PC-9 (cell line): Measurements from ENCODE around the gene CHST11. TPM values are rescaled to one million over a fixed set of nuclear protein-coding genes. Genes with fewer than 3 reads are reported as not detected.

Experiments used
- BruUV-seq: library from RNA; stranded (reverse); fragments of 400-500 nt; replicated peaks from 2 replicates; lab custom pipeline; 2021; lab: Mats Ljungman, UMichigan
- CTCF ChIA-PET: fragments of 300-600 bp; sonication (Branson Sonifier 250); formaldehyde crosslinking; loops from one replicate; lab custom pipeline; 2022; ENCODE audit warnings: antibody characterized with exemption; lab: Charles Lee
- POLR2A ChIA-PET: fragments of 300-600 bp; sonication (Branson Sonifier 250); formaldehyde crosslinking; loops from one replicate; lab custom pipeline; 2022; ENCODE audit warnings: antibody characterized with exemption; ENCODE audit not compliant: unreplicated experiment; lab: Charles Lee
- DNase-seq, 2 experiments: peaks; one replicate each; pipeline versions ENCODE4 v3.0.0 to v3.0.0-alpha.2; 2015 to 2022; ENCODE audit warnings: mixed read lengths in 1 of 2
- H2AFZ ChIP-seq: fragments of 200-600 bp; sonication (generic); 2 replicates; pipeline ENCODE4 v1.8.1; 2017; ENCODE audit warnings: antibody characterized with exemption
- H3F3A ChIP-seq: fragments of 200-600 bp; sonication (generic); 2 replicates; pipeline ENCODE4 v1.8.1; 2017; ENCODE audit warnings: antibody characterized with exemption, mild to moderate bottlenecking, low read depth; ENCODE audit not compliant: insufficient read depth
- H3K27ac ChIP-seq: fragments of 200-600 bp; sonication (generic); 2 replicates; pipeline ENCODE4 v1.6.1; 2016; ENCODE audit warnings: mixed run types
- H3K27me3 ChIP-seq: fragments of 200-600 bp; sonication (generic); 2 replicates; pipeline ENCODE4 v1.6.1; 2016; ENCODE audit warnings: low read depth, mixed run types; ENCODE audit not compliant: insufficient read depth
- H3K36me3 ChIP-seq: fragments of 200-600 bp; sonication (generic); 2 replicates; pipeline ENCODE4 v1.6.1; 2016; ENCODE audit warnings: low read depth, mixed run types
- H3K4me1 ChIP-seq: fragments of 200-600 bp; sonication (generic); replicated peaks from 2 replicates; pipeline ENCODE4 v1.6.1; 2016; ENCODE audit warnings: mixed run types; ENCODE audit not compliant: insufficient read depth
- H3K4me2 ChIP-seq: fragments of 200-600 bp; sonication (generic); 2 replicates; pipeline ENCODE4 v1.6.1; 2017; ENCODE audit warnings: mixed run types
- H3K4me3 ChIP-seq: fragments of 200-600 bp; sonication (generic); 2 replicates; pipeline ENCODE4 v1.6.1; 2016; ENCODE audit warnings: mixed run types
- H3K79me2 ChIP-seq: fragments of 200-600 bp; sonication (generic); 2 replicates; pipeline ENCODE4 v1.6.1; 2017; ENCODE audit warnings: low read depth, mixed run types
- H3K9me2 ChIP-seq: fragments of 200-600 bp; sonication (generic); 2 replicates; pipeline ENCODE4 v1.8.1; 2017; ENCODE audit warnings: mild to moderate bottlenecking; ENCODE audit not compliant: insufficient read depth
- H3K9me3 ChIP-seq: fragments of 200-600 bp; sonication (generic); 2 replicates; pipeline ENCODE4 v1.8.1; 2016; ENCODE audit warnings: low read depth; ENCODE audit not compliant: insufficient read depth
- H4K20me1 ChIP-seq: fragments of 200-600 bp; sonication (generic); 2 replicates; pipeline ENCODE4 v1.8.1; 2017; ENCODE audit not compliant: insufficient read depth
- CTCF ChIP-seq: fragments of 200-600 bp; sonication (generic); conservative IDR thresholded peaks from 2 replicates; pipeline ENCODE4 v1.6.1; 2017; ENCODE audit warnings: mixed run types, antibody characterized with exemption, mild to moderate bottlenecking, moderate library complexity
- EZH2 ChIP-seq: fragments of 200-600 bp; sonication (generic); IDR thresholded peaks from 2 replicates; pipeline ENCODE4 v1.8.0; 2017; ENCODE audit warnings: antibody characterized with exemption, low read depth
- intact Hi-C: fragments of 100-400 bp; cut with micrococcal nuclease; formaldehyde crosslinking; loops from one replicate; pipeline ENCODE4 v1.10.0; 2022; ENCODE audit not compliant: unreplicated experiment
- total RNA-seq: library from RNA; stranded (reverse); gene quantifications from 2 replicates; pipeline ENCODE4 v1.2.3, GENCODE V29; 2021

Gene CHST11
- total RNA-seq, 1 experiment from 2014 or later: 39.9 TPM

GRCh38 chr12:104699489-104700190 is 242.9 kb downstream of the CHST11 start:
- POLR2A ChIA-PET: no interaction called here
- CTCF ChIA-PET: no interaction called here

GRCh38 chr12:104700324-104700723 is 243.6 kb downstream of the CHST11 start:
- intact Hi-C loops: no loop called here
- BruUV-seq: no TSS peak
- H3K4me2 ChIP-seq: no peak overlapping the region
- H3K4me3 ChIP-seq: no peak overlapping the region
- H3K36me3 ChIP-seq: no peaks in the 10 kb centered on the region
- ChIA-PET CTCF (no interaction called here), POLR2A (no interaction called here)
- H3F3A ChIP-seq: no peaks in the 10 kb centered on the region; the same call in 1 of the 2 replicates
- H3K9me3 ChIP-seq: no peaks in the 10 kb centered on the region
- H3K9me2 ChIP-seq: no peaks in the 10 kb centered on the region
- no peak overlapping the region for H2AFZ ChIP-seq
- DNase-seq: no peak
- H3K4me1 ChIP-seq: no peaks in the 10 kb centered on the region
- no peaks in the 10 kb centered on the region for H3K27me3 ChIP-seq
- peaks cover 85% of the 10 kb centered on the region for H3K79me2 ChIP-seq
- H4K20me1 ChIP-seq: no peaks in the 10 kb centered on the region; the same call in 1 of the 2 replicates
- no peak for TF ChIP-seq EZH2
- no peak for TF ChIP-seq CTCF
- no peak overlapping the region for H3K27ac ChIP-seq

More at GRCh38 chr12:104699489-104700190, 242.9 kb downstream of the CHST11 start:
- Histone ChIP-seq H3K27ac (no peak overlapping the region), H3K4me2 (no peak overlapping the region), H3K4me3 (no peak overlapping the region), H3K9me2 (no peaks in the 10 kb centered on the region), H3K4me1 (no peaks in the 10 kb centered on the region), H4K20me1 (no peaks in the 10 kb centered on the region; the same call in 1 of the 2 replicates), H3K9me3 (no peaks in the 10 kb centered on the region), H3K36me3 (no peaks in the 10 kb centered on the region), H3K27me3 (no peaks in the 10 kb centered on the region), H3K79me2 (peaks cover 78% of the 10 kb centered on the region), H2AFZ (no peak overlapping the region), H3F3A (no peaks in the 10 kb centered on the region; the same call in 1 of the 2 replicates)
- BruUV-seq: no TSS peak
- intact Hi-C loops: no loop called here
- TF ChIP-seq CTCF: no peak
- TF ChIP-seq EZH2: no peak
- DNase-seq: no peak

GRCh38 chr12:104701301-104701700 is 244.6 kb downstream of the CHST11 start:
- TF ChIP-seq CTCF (no peak), EZH2 (no peak)
- CTCF ChIA-PET: no interaction called here
- POLR2A ChIA-PET: no interaction called here
- no peak overlapping the region for H2AFZ ChIP-seq
- no peaks in the 10 kb centered on the region for H3K4me1 ChIP-seq
- H3K27ac ChIP-seq: no peak overlapping the region
- H3K9me3 ChIP-seq: no peaks in the 10 kb centered on the region
- no peak overlapping the region for H3K4me3 ChIP-seq
- H3K79me2 ChIP-seq: peaks cover 86% of the 10 kb centered on the region
- no peaks in the 10 kb centered on the region; the same call in 1 of the 2 replicates for H4K20me1 ChIP-seq
- no peaks in the 10 kb centered on the region for H3K36me3 ChIP-seq
- H3F3A ChIP-seq: no peaks in the 10 kb centered on the region; the same call in 1 of the 2 replicates
- DNase-seq: no peak
- no peak overlapping the region for H3K4me2 ChIP-seq
- H3K27me3 ChIP-seq: no peaks in the 10 kb centered on the region
- H3K9me2 ChIP-seq: no peaks in the 10 kb centered on the region
- BruUV-seq: no TSS peak
- intact Hi-C loops: no loop called here
